Measurements from ENCODE around the gene ANKRD13D. TPM values are rescaled to one million over a fixed set of nuclear protein-coding genes. Genes with fewer than 3 reads are reported as not detected.
A peak's percentile ranks its signal among the peaks of the same experiment; 100 is the strongest.

The ANKRD13D gene
- total and polyA plus RNA-seq, 2 of the 8 experiments (the other 6 are each of a cell fraction or from before 2014, with no cell fraction given): 24.9 to 26.5 TPM

- H3K4me3 ChIP-seq (ENCODE audit: extremely low read depth in 1 of 4, insufficient read depth in 2 of 4, low read depth in 3 of 4, low read length in 4 of 4): peak overlapping the region; percentile 9 to 56 (median 34); a peak in 6 of 8 replicates
- no peak for DNase-seq (ENCODE audit: low read depth in 1 of 2, low spot score in 2 of 2)
- peaks cover 0 to 2% of the 10 kb centered on the region in 2 experiments; a peak in 1 of 4 replicates for H3K79me2 ChIP-seq (ENCODE audit: control insufficient read depth in 1 of 2, insufficient read depth in 2 of 2, low read length in 2 of 2)
- peaks cover 1% of the 10 kb centered on the region for H3K23me2 ChIP-seq (ENCODE audit: low read depth, low read length)
- no peak overlapping the region for H3K56ac ChIP-seq (replicated peaks; ENCODE audit: insufficient read length, low read depth, low read length)
- peak overlapping the region; percentile 91 to 97 for H3K4me2 ChIP-seq (ENCODE audit: insufficient read depth in 1 of 2, low read depth in 2 of 2, low read length in 2 of 2)
- no peaks in the 10 kb centered on the region for H3K9me3 ChIP-seq (ENCODE audit: insufficient read depth in 2 of 2, low read depth in 1 of 2, low read length in 1 of 2)
- H4K20me1 ChIP-seq (replicated peaks in 1 of 2; ENCODE audit: control insufficient read depth in 1 of 2, insufficient read depth in 2 of 2, low read length in 2 of 2): peaks cover 0 to 3% of the 10 kb centered on the region in 2 experiments
- H2BK12ac ChIP-seq (ENCODE audit: low read depth, low read length): peak overlapping the region; percentile 13; the same call in 1 of the 2 replicates
- no peak overlapping the region for H4K91ac ChIP-seq (replicated peaks; ENCODE audit: insufficient read length, low read length)
- H4K5ac ChIP-seq (ENCODE audit: insufficient read length, low read depth, low read length): no peak overlapping the region
- no peak overlapping the region for H2BK5ac ChIP-seq (ENCODE audit: low read depth, low read length)
- ChIA-PET POLR2A (ENCODE audit: partially characterized antibody) (interaction anchor here (0.6 to 2.4 kb wide), 16 partner anchors 8 to 183 kb away, joined by 3 to 24 read pairs (median 4); partner anchors contain the start of gene ANKRD13D), CTCF (ENCODE audit: partially characterized antibody) (interaction anchor here (0.6 to 13.0 kb wide), 47 partner anchors 9 to 1038 kb away, joined by 3 to 186 read pairs (median 4); partner anchors contain the start of genes ANKRD13D, CLCF1, POLD4 and PPP1CA)
- H2BK15ac ChIP-seq (ENCODE audit: low read length): no peak overlapping the region
- no peaks in the 10 kb centered on the region for H3K79me1 ChIP-seq (ENCODE audit: low read depth, low read length)
- no peak for FAIRE-seq
- no peak overlapping the region for H3K9ac ChIP-seq (replicated peaks in 1 of 4; ENCODE audit: extremely low read depth in 1 of 4, low read depth in 3 of 4, low read length in 3 of 4)
- TF ChIP-seq MAX (IDR thresholded peaks at IDR 0.05) (peak; percentile 28; the same call in 1 of the 2 replicates), KDM4A (IDR thresholded peaks at IDR 0.05; ENCODE audit: low read depth, low read length, severe bottlenecking) (peak; percentile 32), USF2 (IDR thresholded peaks at IDR 0.05; ENCODE audit: low read length) (peak; percentile 28; the same call in 1 of the 2 replicates), E2F6 (IDR thresholded peaks at IDR 0.05) (peak; percentile 87)
- TF ChIP-seq, protein P1, sequence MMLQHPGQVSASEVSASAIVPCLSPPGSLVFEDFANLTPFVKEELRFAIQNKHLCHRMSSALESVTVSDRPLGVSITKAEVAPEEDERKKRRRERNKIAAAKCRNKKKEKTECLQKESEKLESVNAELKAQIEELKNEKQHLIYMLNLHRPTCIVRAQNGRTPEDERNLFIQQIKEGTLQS (IDR thresholded peaks at IDR 0.05; ENCODE audit: insufficient read depth, low read depth, low read length): no peak
- no peak overlapping the region for H2BK20ac ChIP-seq (ENCODE audit: low read length)
- peaks cover 0 to 16% (median 14%) of the 10 kb centered on the region in 4 experiments; a peak in 6 of 7 replicates for H3K4me1 ChIP-seq (replicated peaks in 1 of 4; ENCODE audit: control insufficient read depth in 3 of 4, insufficient read depth in 4 of 4, low read length in 3 of 4)
- peaks cover 0 to 5% (median 1%) of the 10 kb centered on the region in 4 experiments; a peak in 3 of 8 replicates for H3K36me3 ChIP-seq (ENCODE audit: control insufficient read depth in 2 of 4, insufficient read depth in 4 of 4, low read length in 3 of 4)
- no peak overlapping the region for H2BK120ac ChIP-seq (replicated peaks; ENCODE audit: low read depth, low read length)
- no peak overlapping the region for H2AK5ac ChIP-seq (ENCODE audit: low read depth, low read length)
- H3K14ac ChIP-seq (ENCODE audit: insufficient read length): no peak overlapping the region
- no peak overlapping the region for H2AFZ ChIP-seq (ENCODE audit: low read length)
- peak overlapping the region; percentile 60; the same call in 1 of the 2 replicates for H3K18ac ChIP-seq (ENCODE audit: extremely low read depth, low read length)
- H3K27ac ChIP-seq (ENCODE audit: low read depth, low read length): no peak overlapping the region
- peaks cover 0 to 3% (median 0%) of the 10 kb centered on the region in 4 experiments; a peak in 5 of 7 replicates for H3K27me3 ChIP-seq (replicated peaks in 1 of 4; ENCODE audit: control insufficient read depth in 3 of 4, extremely low read depth in 1 of 4, insufficient read depth in 3 of 4, low read length in 3 of 4)
- H4K8ac ChIP-seq (ENCODE audit: extremely low read depth, insufficient read depth, low read length): no peak overlapping the region; the same call in 1 of the 2 replicates
- no peak overlapping the region for H3K23ac ChIP-seq (ENCODE audit: insufficient read length)
- H3K4ac ChIP-seq (replicated peaks; ENCODE audit: insufficient read length, low read depth, low read length): peak overlapping the region; percentile 32
- WGBS, 2 experiments (ENCODE audit: extremely low coverage in 1 of 2, insufficient coverage in 1 of 2, insufficient read length in 1 of 2, insufficient replicate concordance in 2 of 2, low coverage in 1 of 2, low lambda C conversion rate in 2 of 2, missing lambda C conversion rate in 1 of 2): 60% methylated on average over 17 of the region's 18 CpGs; no CpG with 5 or more reads in 1 of the 2 experiments
Measured at GRCh38 chr11:67261946-67262681, 27.0 kb upstream of the ANKRD13D start.
